Vagina (tissue), 2 donors: ENCODE measurements around the gene LNX2.

ENCODE experiments used
- CTCF ChIP-seq, 3 experiments: fragments of 450-650 bp in 2 of 3; fragments of 200-600 bp in 1 of 3; sonication (generic) in 1 of 3; IDR thresholded peaks; one replicate each; pipeline ENCODE4 v1.5.1; 2017 to 2019; ENCODE audit warnings: antibody characterized with exemption in 3 of 3, mild to moderate bottlenecking in 2 of 3, moderate library complexity in 2 of 3
- POLR2A ChIP-seq, 2 donors: fragments of 450-650 bp; IDR thresholded peaks; one replicate each; pipeline ENCODE4 v1.6.1; 2017; ENCODE audit warnings: antibody characterized with exemption in 2 of 2, mild to moderate bottlenecking in 2 of 2, moderate library complexity in 2 of 2
- POLR2AphosphoS5 ChIP-seq, 2 donors: sonication (generic); formaldehyde crosslinking; IDR thresholded peaks; one replicate each; pipeline ENCODE4 v1.9.0; 2017; ENCODE audit warnings: antibody characterized with exemption in 2 of 2, mild to moderate bottlenecking in 2 of 2, low read depth in 1 of 2; ENCODE audit not compliant: insufficient read depth in 1 of 2

DNA sequence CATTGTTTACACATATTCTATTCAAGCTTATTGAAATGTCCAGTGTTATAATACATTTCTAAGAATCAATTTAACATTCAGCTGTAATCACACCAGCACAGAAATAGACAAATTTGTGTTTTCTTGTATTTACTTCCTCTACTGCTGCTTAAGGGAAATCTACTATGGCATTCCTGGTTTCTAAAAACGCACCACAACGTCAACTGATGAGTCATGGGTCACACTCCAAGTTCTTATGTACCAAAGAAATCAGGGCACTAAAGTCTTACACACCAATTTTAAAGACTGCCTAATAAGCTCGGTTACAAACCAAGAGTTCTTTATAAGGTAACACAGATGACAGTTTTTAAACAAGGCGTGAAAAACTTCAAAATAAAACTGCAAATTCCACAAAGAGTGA, 13.2 kb downstream of the LNX2 start:
- TF ChIP-seq CTCF (IDR thresholded peaks at IDR 0.05) (no peak), POLR2AphosphoS5 (IDR thresholded peaks at IDR 0.05; ENCODE audit: insufficient read depth in 1 of 2, low read depth in 1 of 2) (peak in 1 of 2 donors; percentile 62), POLR2A (IDR thresholded peaks at IDR 0.05) (no peak)
